RWPE2 (cell line): ENCODE data around the gene RIMBP2.

Experiments used
- ATAC-seq: fragments of 200-7000 bp; cut with Tn5 transposase; 3 replicates; pipeline ENCODE4 v1.9.1; 2021; ENCODE audit warnings: low read depth
- DNase-seq: peaks from one replicate; pipeline ENCODE4 v3.0.0-alpha.2; 2020; ENCODE audit warnings: low spot score
- H3K27ac ChIP-seq: fragments of 450-650 bp; 2 replicates; pipeline ENCODE4 v1.5.1; 2017; ENCODE audit warnings: mild to moderate bottlenecking; ENCODE audit not compliant: poor library complexity, severe bottlenecking
- H3K27me3 ChIP-seq: fragments of 250-450 bp; sonication (Bioruptor Pico); 2 replicates; pipeline ENCODE4 v1.5.1; 2021; ENCODE audit warnings: mild to moderate bottlenecking, moderate library complexity; ENCODE audit not compliant: insufficient read depth, poor library complexity, severe bottlenecking
- H3K36me3 ChIP-seq: fragments of 250-450 bp; sonication (Bioruptor Pico); 2 replicates; pipeline ENCODE4 v1.5.1; 2020; ENCODE audit warnings: low read depth, mild to moderate bottlenecking, moderate library complexity
- H3K4me1 ChIP-seq: fragments of 250-450 bp; sonication (Bioruptor Pico); 2 replicates; pipeline ENCODE4 v1.5.1; 2021; ENCODE audit warnings: mild to moderate bottlenecking, moderate library complexity; ENCODE audit not compliant: insufficient read depth, poor library complexity, severe bottlenecking
- H3K4me3 ChIP-seq: fragments of 250-450 bp; sonication (Bioruptor Pico); 2 replicates; pipeline ENCODE4 v1.5.1; 2021; ENCODE audit warnings: mild to moderate bottlenecking, moderate library complexity; ENCODE audit not compliant: severe bottlenecking
- H3K9me3 ChIP-seq: fragments of 250-450 bp; sonication (Bioruptor Pico); 2 replicates; pipeline ENCODE4 v1.5.1; 2021; ENCODE audit warnings: mild to moderate bottlenecking, moderate library complexity; ENCODE audit not compliant: severe bottlenecking
- TF ChIP-seq, protein P1 (sequence below): fragments of 450-650 bp; IDR thresholded peaks from one replicate; pipeline ENCODE4 v1.5.1; 2017; ENCODE audit warnings: mild to moderate bottlenecking, moderate library complexity; ENCODE audit not compliant: poor library complexity, severe bottlenecking

The RIMBP2 gene

GRCh38 chr12:130703733-130704375 lies 12.2 kb downstream of the RIMBP2 start:
- no peaks in the 10 kb centered on the region for H3K4me1 ChIP-seq
- TF ChIP-seq, protein P1, sequence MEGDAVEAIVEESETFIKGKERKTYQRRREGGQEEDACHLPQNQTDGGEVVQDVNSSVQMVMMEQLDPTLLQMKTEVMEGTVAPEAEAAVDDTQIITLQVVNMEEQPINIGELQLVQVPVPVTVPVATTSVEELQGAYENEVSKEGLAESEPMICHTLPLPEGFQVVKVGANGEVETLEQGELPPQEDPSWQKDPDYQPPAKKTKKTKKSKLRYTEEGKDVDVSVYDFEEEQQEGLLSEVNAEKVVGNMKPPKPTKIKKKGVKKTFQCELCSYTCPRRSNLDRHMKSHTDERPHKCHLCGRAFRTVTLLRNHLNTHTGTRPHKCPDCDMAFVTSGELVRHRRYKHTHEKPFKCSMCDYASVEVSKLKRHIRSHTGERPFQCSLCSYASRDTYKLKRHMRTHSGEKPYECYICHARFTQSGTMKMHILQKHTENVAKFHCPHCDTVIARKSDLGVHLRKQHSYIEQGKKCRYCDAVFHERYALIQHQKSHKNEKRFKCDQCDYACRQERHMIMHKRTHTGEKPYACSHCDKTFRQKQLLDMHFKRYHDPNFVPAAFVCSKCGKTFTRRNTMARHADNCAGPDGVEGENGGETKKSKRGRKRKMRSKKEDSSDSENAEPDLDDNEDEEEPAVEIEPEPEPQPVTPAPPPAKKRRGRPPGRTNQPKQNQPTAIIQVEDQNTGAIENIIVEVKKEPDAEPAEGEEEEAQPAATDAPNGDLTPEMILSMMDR: no peak
- H3K27me3 ChIP-seq: no peaks in the 10 kb centered on the region
- DNase-seq (no peak), ATAC-seq (no peak)
- H3K4me3 ChIP-seq: no peak overlapping the region
- H3K36me3 ChIP-seq: no peaks in the 10 kb centered on the region
- H3K27ac ChIP-seq: no peak overlapping the region
- no peaks in the 10 kb centered on the region for H3K9me3 ChIP-seq

GRCh38 chr12:130702966-130703732 lies 12.9 kb downstream of the RIMBP2 start:
- H3K4me3 ChIP-seq: no peak overlapping the region
- no peak for ATAC-seq
- no peaks in the 10 kb centered on the region for H3K36me3 ChIP-seq
- H3K27ac ChIP-seq: no peak overlapping the region
- no peaks in the 10 kb centered on the region for H3K27me3 ChIP-seq
- TF ChIP-seq, protein P1: no peak
- no peak for DNase-seq
- no peaks in the 10 kb centered on the region for H3K4me1 ChIP-seq
- no peaks in the 10 kb centered on the region for H3K9me3 ChIP-seq

DNA sequence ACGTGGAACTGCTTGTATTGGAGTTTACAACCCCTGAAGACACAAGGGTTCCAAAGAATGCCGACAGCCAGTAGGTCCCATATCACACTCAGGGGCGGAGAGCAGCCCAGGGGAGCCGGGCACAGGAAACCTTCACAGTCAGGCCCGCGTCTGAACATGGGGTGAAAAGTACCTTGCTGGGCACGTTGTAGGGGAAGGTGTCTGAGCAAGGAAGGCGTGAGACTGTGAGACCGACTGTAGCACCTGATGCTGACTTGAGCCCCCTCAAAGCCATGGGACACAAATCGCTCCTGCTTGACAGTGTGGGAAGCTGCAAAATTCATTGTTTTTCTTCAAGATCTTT lies 14.7 kb downstream of the RIMBP2 start:
- peaks cover 3% of the 10 kb centered on the region for H3K27me3 ChIP-seq
- H3K9me3 ChIP-seq: no peaks in the 10 kb centered on the region
- no peak overlapping the region for H3K27ac ChIP-seq
- ATAC-seq (no peak), DNase-seq (no peak)
- no peaks in the 10 kb centered on the region for H3K36me3 ChIP-seq
- no peaks in the 10 kb centered on the region for H3K4me1 ChIP-seq
- TF ChIP-seq, protein P1: no peak
- no peak overlapping the region for H3K4me3 ChIP-seq

DNA sequence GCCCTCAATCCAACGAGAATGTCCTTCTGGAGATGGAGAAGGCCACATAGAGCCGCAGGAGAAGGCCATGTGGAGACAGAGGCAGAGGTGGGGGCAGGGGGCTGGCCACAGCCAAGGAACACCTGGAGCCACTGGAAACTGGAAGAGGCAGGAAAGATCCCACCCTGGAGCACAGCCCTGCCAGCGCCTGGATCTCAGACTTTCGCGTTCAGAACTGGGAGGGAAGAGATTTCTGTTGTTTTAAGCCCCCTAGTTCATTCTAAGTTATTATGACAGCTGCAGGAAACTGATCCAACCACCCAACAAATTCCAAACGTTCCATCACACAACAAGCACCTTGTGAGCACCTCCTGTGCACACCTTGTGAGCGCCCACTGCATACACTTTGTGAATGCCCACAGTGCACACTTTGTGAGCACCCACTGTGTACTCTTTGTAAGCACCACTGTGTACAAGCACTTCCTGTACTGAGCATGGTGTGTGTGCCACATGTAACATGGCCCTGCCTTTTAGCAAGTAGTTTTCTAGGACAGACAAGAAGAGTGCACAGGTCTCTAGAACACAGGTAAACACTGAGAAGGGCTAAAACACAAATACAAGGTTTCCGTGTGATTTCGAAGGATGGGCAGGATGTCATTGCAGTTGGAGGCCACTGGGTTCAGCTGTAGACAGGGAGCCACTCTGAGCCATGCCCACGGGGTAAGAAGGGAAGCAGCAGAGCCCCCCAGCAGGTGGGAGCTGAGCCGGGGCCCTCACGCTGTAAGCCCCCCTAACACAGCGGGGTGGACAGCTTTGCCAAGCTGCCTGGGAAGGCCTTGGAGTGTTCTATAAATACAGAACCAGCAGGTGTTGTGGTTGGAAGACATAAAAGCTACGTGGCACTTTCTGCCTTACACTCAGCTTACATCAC lies 15.4 kb downstream of the RIMBP2 start:
- H3K27ac ChIP-seq: no peak overlapping the region
- H3K4me3 ChIP-seq: no peak overlapping the region
- no peaks in the 10 kb centered on the region for H3K36me3 ChIP-seq
- H3K4me1 ChIP-seq: no peaks in the 10 kb centered on the region
- H3K9me3 ChIP-seq: no peaks in the 10 kb centered on the region
- ATAC-seq: no peak
- no peak for DNase-seq
- H3K27me3 ChIP-seq: peaks cover 5% of the 10 kb centered on the region
- TF ChIP-seq, protein P1: no peak
